ENCODE results near the gene STPG1.
"Not testable (repeated sequence)": the region's sequence is repeated elsewhere in the genome, so short reads cannot be mapped to it uniquely, and the experiment has no call there.

STPG1 gene, protein sequence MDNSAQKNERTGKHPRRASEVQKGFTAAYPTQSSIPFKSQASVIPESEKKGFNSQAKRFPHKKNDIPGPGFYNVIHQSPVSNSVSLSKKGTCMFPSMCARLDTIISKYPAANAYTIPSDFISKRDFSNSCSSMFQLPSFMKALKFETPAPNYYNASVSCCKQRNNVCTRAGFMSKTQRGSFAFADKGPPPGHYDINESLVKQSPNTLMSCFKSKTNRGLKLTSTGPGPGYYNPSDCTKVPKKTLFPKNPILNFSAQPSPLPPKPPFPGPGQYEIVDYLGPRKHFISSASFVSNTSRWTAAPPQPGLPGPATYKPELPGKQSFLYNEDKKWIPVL

DNA sequence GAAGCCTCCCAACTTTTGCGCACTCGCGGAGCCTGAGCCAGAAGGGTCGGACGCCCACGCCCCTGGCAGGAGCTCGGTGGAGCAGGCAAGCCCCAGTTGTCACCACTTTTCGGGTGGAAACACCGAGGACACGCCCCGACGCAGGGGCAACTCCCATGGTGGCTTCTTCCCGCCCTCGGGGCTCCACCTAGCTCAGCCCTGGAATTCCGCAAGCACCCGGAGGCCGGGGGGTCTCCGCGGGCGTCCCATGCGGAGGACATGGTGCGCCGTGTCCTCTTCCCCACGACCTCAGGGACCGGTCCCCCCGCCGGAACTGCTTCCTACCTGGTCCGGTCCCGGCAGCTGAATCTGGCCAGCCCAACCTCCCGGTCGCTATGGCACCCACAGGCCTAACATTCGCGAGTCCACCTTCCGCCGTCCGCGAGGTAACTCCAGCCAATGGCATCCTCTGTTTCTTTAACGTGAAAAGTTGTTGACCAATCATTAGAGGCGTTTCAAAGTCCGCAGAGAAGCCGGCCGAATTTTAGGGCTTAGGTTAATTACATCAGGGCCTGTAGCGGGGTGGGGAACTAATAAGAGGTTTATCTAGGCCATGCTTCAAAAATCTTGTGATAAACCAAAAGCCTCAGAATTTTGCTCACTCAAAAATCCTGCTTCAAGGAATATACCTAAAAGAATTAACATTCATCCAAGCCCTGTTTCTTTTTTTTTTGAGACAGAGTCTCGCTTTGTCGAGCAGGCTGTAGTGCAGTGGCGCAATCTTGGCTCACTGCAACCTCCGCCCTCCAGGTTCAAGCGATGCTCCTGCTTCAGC, at the start of gene STPG1:
Gene STPG1, minus strand, starts transcription at position 433 of the 814 bp plus-strand sequence. CDS start 12,394 bp downstream, outside the sequence.
- H3K4me3 ChIP-seq (ENCODE audit: low read depth, low read length): peak within 1 kb of the TSS; percentile 65
- no peak for DNase-seq (ENCODE audit: low read depth)

DNA sequence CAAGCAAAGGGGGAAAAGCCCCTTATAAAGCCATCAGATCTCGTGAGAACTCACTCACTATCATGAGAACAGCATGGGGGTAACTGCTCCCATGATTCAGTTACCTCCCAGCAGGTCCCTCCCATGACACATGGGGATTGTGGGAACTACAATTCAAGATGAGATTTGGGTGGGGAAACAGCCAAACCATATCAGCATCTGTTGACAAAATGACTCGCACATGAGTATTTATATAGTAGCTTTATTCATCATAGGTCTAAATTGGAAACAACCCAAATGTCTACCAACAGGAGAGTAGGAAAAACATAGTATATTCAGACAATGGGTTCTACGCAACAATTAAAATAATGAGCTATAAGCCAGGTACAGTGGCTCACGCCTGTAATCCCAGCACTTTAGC, 48.5 kb upstream of the STPG1 start:
- not testable (repeated sequence) for DNase-seq (ENCODE audit: low read depth); H3K4me3 ChIP-seq (ENCODE audit: low read depth, low read length)

DNA sequence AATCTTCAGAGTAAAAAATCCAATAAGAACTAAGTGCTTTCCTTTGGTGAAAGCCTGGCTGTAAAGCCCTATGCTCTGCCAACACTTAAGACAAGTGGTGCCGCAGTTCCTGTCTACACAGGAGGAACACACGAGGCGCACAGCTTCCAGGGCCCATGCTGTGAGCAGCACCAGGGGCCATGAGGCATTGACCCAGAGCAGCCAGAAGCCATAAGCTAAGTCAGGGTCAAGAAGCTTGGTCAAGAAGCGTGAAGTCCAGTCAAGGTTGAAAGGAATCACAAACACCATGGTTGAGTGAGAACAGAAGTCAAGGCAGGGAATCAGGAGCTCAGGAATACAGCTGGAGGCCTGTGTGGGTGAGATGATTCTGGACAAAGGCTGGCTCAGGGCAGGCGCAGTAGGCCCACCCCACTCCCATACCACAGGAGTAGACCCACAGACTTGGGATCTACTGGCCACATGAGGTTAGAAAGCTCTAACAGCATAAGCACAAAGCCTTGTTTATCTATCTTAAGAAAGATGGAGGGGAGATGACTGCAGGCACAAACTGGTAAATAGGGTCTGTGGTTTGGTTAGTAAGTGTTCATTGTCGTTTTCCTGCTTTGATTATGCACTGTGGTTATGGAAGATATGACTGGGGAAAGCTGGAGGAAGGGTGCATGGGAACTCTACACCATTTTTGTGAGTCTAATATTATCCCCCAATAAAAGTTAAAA, 46.1 kb upstream of the STPG1 start:
- no peak overlapping the region for H3K4me3 ChIP-seq (ENCODE audit: low read depth, low read length)
- DNase-seq (ENCODE audit: low read depth): no peak

DNA sequence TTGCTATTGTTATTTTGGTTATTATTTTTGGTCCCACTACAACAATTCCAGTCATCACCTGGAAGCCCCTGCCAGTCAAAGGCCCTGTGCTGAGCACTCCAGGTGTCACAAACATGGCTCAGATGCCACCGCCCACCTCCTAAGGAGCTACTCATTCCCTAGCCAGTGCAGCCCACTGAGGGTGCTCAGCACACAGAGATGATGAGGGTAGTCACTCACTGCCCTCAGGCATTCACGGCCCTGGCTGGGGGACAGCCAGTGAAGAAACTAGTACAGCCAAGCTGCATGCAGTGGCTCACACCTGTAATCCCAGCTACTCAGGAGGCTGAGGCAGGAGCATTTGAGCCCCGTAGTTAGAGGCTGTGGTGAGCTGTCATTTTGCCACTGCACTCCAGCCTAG, 44.3 kb upstream of the STPG1 start:
- no peak for DNase-seq (ENCODE audit: low read depth)
- no peak overlapping the region for H3K4me3 ChIP-seq (ENCODE audit: low read depth, low read length)

DNA sequence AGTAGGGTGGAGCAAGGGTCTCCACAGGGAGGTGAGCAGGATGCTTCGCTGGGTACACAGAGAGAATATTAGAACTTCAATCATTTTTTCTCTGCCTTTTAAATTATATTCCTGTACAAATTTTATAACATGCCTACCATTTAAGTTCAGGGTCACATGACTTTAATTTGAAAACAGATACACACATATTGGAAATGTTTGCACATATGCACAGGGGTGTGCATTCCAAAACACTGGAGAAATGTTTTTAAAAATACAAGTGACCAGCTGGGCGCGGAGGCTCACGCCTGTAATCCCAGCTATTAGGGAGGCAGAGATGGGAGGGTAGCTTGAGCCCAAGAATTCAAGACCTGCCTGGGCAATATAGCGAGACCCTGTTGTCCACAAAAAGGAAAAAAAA, 41.7 kb upstream of the STPG1 start:
- no peak for DNase-seq (ENCODE audit: low read depth)
- H3K4me3 ChIP-seq (ENCODE audit: low read depth, low read length): no peak overlapping the region

DNA sequence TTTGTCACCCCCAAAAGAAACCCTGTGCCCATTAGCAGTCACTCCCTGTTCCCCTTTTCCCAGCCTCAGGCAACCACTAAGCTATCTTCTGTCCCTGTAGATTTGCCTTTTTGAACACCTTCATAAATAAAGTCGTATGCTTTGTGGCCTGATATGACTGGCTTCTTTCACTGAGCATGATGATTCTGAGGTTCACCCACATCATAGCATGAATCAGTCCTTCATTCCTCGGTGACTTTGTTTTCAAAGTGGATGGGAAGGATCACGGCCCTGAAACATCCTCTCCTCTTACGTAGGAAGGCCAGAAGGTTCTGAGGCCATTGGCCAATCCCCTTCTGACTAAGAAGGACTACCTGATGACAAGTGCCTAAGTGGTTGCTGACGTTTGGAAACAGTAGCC, 41.1 kb upstream of the STPG1 start:
- no peak overlapping the region for H3K4me3 ChIP-seq (ENCODE audit: low read depth, low read length)
- DNase-seq (ENCODE audit: low read depth): no peak

DNA sequence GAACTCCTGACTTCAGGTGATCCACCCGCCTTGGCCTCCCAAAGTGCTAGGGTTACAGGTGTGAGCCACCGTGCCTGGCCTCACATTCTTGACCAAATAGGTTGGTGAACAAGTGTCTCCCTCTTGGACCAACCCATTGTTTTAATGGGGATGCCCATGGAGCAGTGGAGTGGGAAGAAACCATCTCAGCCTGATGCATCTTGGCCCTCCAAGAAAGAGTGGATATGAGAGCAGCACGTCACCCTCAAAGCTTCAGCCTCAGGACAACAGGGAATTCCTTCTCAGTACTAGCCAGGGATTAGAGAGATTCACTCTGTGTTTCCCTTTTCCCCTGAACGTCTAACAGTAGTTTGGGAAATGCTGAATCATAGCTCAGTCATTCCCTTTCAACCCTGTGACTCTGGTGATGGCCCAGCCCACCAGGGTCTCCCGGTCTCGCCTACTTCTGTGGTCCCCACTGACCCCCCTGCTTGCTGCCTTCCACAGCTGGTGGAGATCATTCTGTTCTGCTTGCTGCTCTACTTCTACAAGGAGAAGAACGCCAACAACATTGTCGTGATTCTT, 39.4 kb upstream of the STPG1 start:
- no peak overlapping the region for H3K4me3 ChIP-seq (ENCODE audit: low read depth, low read length)
- no peak for DNase-seq (ENCODE audit: low read depth)

DNA sequence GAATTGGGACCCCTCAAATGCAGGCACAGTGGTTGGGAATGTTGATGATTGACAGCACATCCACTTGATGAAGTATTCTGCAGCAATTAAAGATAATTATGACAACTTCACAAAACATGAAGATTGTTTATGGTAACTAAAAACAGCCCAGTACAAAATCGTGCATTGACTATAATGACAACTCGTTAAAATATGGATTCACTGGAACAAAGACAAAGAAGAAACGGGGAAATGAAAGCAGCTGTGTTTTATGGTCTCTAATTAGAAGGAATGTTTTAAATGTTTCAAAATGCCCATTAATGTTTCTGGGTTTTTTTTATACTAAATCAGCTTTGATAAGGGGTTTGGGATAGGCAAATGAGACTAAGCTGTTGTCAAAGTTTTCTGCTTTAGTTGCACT, 38.2 kb upstream of the STPG1 start:
- H3K4me3 ChIP-seq (ENCODE audit: low read depth, low read length): no peak overlapping the region
- no peak for DNase-seq (ENCODE audit: low read depth)

DNA sequence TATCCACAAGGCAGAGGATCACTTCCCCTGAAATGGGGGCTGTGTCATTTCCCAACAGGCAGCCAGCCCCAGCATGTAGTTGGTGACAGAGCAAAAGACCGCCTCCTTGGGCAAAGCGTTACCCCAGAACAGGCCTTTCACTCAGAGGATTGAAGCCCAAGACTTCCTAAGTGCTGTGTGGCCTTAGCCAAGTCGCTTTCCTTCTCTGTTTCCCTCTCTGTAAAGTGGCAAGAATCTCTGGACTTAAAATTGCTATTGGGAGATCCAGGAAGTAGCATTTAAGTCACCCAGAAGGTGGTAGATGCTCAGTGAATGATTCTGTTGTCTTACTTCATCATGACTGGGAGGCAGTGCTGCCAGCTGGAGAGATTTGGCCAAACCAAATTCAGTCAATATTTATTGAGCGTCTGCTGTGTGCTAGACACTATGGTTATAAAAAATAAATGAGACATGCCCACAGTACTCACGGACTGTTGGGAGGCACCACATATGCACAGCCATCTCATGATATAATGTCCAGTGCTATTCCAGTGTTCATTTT, 37.3 kb upstream of the STPG1 start:
- no peak for DNase-seq (ENCODE audit: low read depth)
- no peak overlapping the region for H3K4me3 ChIP-seq (ENCODE audit: low read depth, low read length)

DNA sequence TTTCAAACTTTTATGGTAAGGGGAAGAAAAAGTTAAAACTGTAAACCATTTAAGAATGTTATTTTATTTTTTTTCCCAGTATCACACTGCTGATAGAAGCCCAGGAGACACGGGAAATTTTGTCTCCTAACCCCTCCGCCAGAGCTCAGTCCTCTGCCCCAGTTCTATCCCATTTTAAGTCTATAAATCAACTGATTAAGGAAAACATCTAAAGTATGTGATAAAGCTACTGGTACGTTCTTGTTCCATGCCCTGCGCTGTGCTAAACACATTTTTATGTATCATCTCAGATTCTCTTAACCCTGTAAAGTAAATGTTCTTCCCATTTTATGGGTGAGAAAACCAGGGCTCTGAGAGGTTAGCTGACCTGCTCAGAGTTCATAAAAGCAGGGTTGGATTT, 36.7 kb upstream of the STPG1 start:
- DNase-seq (ENCODE audit: low read depth): no peak
- H3K4me3 ChIP-seq (ENCODE audit: low read depth, low read length): no peak overlapping the region

DNA sequence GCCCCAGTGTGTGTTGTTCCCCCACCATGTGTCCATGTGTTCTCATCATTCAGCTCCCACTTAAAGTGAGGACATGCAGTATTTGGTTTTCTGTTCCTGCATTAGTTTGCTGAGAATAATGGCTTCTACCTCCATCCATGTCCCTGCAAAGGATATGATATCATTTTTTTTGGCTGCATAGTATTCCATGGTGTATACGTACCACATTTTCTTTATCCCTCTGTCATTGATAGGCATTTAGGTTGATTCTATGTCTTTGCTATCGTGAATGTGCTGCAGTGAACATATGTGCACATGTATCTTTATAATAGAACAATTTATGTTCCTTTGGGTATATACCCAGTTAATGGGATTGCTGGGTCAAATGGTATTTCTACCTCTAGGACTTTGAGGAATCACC, 32.9 kb upstream of the STPG1 start:
- DNase-seq (ENCODE audit: low read depth): not testable (repeated sequence)

DNA sequence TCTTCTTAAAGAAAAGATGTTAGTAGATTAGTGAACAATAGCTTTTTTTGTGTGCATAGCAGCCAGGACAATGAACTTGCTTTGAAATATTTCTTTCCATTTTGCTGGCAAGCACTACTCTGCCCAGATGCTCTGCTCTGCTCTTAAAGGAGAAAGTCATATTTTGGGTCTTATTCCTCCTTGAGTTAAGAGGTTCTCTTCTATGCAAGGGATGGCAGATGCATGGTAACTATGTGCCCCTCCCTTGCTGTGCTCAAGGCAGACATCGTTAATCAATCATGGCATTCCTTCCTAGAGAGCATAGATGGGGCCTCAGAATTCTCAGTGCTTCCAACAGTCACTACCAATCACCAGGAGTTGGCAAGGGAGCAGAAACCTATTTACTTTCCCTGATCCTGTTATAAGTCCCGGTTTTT, 29.7 kb upstream of the STPG1 start:
- DNase-seq (ENCODE audit: low read depth): no peak
- no peak overlapping the region for H3K4me3 ChIP-seq (ENCODE audit: low read depth, low read length)

More for the DNA sequence above, 32.9 kb upstream of the STPG1 start:
- H3K4me3 ChIP-seq (ENCODE audit: low read depth, low read length): not testable (repeated sequence)

DNA sequence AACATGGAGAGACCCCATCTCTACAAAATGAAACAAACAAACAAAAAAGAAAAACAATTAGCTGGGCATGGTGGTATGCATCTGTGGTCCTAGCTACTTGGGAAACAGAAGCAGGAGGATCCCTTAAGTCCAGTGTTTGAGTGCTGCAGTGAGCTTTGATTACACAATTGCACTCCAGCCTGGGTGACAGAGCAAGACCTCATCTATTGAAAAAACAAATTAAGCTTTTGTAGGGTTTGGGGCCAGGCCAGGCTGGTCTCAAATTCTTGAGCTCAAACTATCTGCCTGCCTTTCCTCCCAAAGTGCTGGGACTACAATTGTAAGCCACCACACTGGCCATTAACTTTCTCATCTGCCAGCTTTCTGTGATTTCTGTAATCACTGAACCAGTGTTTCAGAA, 29.2 kb upstream of the STPG1 start:
- DNase-seq (ENCODE audit: low read depth): no peak

DNA sequence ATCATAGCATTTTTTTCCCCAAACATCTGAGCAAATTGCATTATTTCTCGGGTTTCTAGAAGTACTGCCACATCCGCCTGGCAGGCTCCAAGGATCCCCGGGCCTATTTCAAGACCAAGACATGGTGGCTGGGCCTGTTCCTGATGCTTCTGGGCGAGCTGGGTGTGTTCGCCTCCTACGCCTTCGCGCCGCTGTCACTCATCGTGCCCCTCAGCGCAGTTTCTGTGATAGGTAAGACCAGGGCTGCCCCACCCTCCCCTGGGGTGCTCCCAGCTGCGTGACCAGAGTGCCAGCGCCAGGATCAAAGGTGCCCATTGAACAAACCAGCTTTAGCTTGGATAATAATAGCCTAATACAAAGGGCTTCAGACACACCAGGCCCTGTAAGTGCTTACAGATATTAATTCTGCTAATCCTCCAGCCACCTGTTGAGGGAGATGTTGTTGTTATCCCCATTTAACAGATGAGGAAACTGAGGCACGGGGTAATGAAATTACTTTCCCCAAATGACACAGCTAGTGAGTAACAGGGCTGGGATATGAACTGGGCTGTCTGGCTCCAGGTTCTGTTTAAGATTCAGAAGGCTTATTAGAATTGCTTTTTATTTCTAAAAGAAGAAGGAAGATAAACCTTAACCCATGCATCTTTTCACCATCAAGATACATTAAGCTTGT, 28.6 kb upstream of the STPG1 start:
- H3K4me3 ChIP-seq (ENCODE audit: low read depth, low read length): no peak overlapping the region
- no peak for DNase-seq (ENCODE audit: low read depth)

More for the DNA sequence above, 29.2 kb upstream of the STPG1 start:
- H3K4me3 ChIP-seq (ENCODE audit: low read depth, low read length): no peak overlapping the region

DNA sequence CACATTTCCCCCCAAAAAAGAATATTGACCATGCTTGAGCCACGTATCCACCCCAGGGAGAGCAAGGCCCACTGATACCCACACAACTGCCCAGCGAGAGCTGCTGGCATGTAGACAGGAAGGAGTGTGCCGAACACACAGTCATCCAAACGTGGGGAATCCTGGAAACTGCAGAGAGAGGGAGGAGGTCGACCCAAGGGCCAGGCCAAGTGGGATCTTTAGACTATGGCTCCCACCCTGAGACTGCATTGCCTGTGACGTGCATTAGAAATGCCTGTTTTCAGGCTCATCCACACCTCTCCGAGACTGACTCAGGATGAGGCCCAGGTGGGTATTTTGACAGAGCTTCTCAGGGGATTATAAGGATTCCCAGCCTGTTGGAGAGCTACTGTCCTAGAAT, 27.9 kb upstream of the STPG1 start:
- no peak overlapping the region for H3K4me3 ChIP-seq (ENCODE audit: low read depth, low read length)
- DNase-seq (ENCODE audit: low read depth): no peak

DNA sequence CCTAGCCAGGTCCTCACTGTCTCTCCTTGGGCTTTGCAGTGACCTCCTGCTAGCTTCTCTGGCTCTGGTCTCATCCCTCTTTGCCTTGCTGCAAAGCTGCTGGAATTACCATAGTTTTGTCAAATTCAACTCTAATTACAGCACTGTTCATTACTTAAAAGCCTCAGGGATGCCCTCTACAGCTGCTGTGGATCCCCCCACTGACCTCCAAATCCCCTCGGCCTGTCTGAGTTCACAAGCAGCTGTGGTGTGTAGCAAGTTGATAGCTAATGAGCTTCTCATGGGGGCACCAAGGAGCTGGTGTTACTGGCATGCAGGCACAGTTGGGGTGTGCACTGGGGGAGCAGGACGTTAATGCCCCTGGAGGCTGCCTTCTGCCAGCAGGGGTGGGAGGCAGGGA, 26.9 kb upstream of the STPG1 start:
- no peak for DNase-seq (ENCODE audit: low read depth)
- H3K4me3 ChIP-seq (ENCODE audit: low read depth, low read length): no peak overlapping the region

DNA sequence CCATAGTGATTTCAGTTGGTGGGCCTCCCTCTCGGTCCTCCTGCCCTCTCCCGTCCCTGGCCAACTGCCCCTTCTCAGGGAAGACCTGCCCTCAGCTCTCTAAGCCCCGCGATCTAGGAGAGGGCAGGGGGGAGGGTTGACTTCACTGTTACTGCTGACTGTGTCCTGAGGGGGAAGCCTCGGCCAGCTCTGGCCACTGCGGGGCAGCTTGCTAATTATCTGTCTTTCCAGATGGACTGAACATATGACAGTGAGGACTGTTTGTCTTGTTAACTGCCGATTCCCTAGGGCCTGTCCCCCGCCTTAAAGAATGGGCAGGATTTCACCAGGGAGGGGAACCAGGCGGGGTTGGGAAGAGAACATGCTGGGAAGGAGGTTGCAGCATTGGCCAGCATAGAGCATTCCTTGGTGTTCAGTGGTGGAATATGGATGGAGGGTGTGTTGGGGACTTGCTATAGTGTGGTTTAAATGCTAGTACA, 24.9 kb upstream of the STPG1 start:
- DNase-seq (ENCODE audit: low read depth): no peak
- H3K4me3 ChIP-seq (ENCODE audit: low read depth, low read length): no peak overlapping the region

DNA sequence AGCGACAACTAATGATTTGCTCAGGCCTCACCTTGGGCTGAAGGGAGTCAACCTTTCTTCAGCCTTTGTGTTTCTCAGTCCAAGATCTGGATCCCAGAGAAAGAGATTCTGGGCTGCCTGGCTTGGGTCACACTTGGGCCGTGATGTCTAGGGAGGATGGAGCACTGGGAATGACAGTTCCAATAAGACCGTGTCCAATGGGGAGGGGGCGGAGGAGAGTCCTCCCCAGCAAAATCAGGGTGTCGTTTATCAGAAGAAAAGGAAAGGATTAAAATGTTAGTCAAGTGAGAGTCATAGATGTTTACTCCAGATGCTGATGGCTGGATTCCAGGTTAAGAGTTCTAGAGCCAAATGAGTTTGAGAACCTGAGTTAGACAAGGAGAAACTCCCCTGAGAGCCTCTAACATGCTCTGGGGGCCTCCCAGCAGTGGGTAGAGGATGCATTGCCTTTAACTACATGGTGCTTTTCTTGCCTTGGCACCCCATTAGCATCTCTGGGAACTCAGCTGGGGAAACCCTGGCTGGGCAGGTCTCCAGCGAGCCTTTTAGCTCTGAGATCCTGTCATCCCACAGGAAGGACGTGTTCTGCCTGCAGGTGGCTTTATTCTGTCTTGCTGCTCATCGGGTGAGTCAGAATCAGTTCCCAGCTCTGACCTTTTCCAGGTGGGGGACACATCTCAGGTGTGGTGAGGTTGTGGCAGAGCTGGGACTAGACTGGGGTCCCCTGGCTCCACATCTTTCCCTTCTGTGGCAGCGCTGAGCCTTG, 24.2 kb upstream of the STPG1 start:
- DNase-seq (ENCODE audit: low read depth): no peak
- H3K4me3 ChIP-seq (ENCODE audit: low read depth, low read length): no peak overlapping the region

Measured in skeletal muscle cell (primary cell).